Motor neuron (in vitro differentiated cells): ENCODE data around the gene ZBTB5. TPM values are rescaled to one million over a fixed set of nuclear protein-coding genes. Genes with fewer than 3 reads are reported as not detected.
"Not testable (repeated sequence)": the region's sequence is repeated elsewhere in the genome, so short reads cannot be mapped to it uniquely, and the experiment has no call there.

Source experiments
- ATAC-seq, 8 experiments: fragments of 200-7000 bp; cut with Tn5 transposase; replicated peaks in 6 of 8; 2 replicates each; pipeline ENCODE4 v1.8.0; 2021; ENCODE audit warnings: mild to moderate bottlenecking in 8 of 8, moderate library complexity in 8 of 8
- H3K27ac ChIP-seq, 2 donors: fragments of 250-450 bp; sonication (Bioruptor Pico); 2 replicates each; pipeline ENCODE4 v1.9.0; 2021; ENCODE audit warnings: antibody characterized with exemption in 2 of 2, mild to moderate bottlenecking in 2 of 2, moderate library complexity in 1 of 2
- H3K4me1 ChIP-seq, 2 donors: fragments of 250-450 bp; sonication (Bioruptor Pico); replicated peaks in 1 of 2; 2 replicates each; pipeline ENCODE4 v1.6.1; 2021; ENCODE audit warnings: antibody characterized with exemption in 2 of 2, mild to moderate bottlenecking in 2 of 2, moderate library complexity in 1 of 2
- H3K4me3 ChIP-seq, 5 donors: fragments of 250-450 bp; sonication (Bioruptor Pico); 2 replicates each; pipeline ENCODE4 v1.9.0; 2021; ENCODE audit warnings: antibody characterized with exemption in 5 of 5, mild to moderate bottlenecking in 5 of 5, moderate library complexity in 4 of 5
- WGBS, 10 experiments: fragments of 450-650 bp; shearing (Covaris generic); methylation state at CpG; one replicate each; pipeline ENCODE4 v1.0.0; 2022; 5-methylcytosine and 5-hydroxymethylcytosine counted together
- in situ Hi-C, 9 experiments: fragments of 400-800 bp; cut with MboI; loops; one replicate each; pipeline ENCODE4 v1.15.0; 2021; ENCODE audit warnings: low sequenced_read_pairs in 9 of 9, low pct_unique_long_range_greater_than_20kb in 2 of 9; ENCODE audit not compliant: unreplicated experiment in 9 of 9
- total RNA-seq, 8 experiments: library from RNA; unstranded; fragments of 300-600 nt; gene quantifications; 2 replicates each; pipeline versions ENCODE4 v1.2.3 to v1.2.4, GENCODE V29; 2022

The ZBTB5 gene
- 10 to 100 TPM in 7 of 8 experiments, 1 to 10 TPM in 1; 4.6 to 27.0 (median 19.9) TPM for total RNA-seq

- peak; percentile 72 to 85 (median 82) for ATAC-seq
- H3K4me3 ChIP-seq, result peak within 1 kb of the TSS; percentile 83 to 98 (median 92)
- WGBS, 10 experiments, result 0 to 5% (median 0%) methylated on average over 1 to 7 of the region's 52 CpGs; no CpG with 5 or more reads in 5 of the 10 experiments
- in situ Hi-C loops, result no loop called here
- peaks cover 0 to 10% of the 10 kb centered on the region in 2 donors for H3K4me1 ChIP-seq
- H3K27ac ChIP-seq, result peak within 1 kb of the TSS; percentile 95 to 97
Measured at GRCh38 chr9:37465249-37466036, at the start of gene ZBTB5. TSS of gene ZBTB5 (minus strand) at chr9:37465450. CDS start at chr9:37442551, 22,899 bp downstream.

- Histone ChIP-seq H3K4me3 (no peak overlapping the region), H3K27ac (no peak overlapping the region), H3K4me1 (no peaks in the 10 kb centered on the region)
- in situ Hi-C loops, result no loop called here
- ATAC-seq, result no peak
- 73 to 100% (median 92%) methylated on average over 1 to 5 of the region's 7 CpGs; no CpG with 5 or more reads in 2 of the 10 experiments for WGBS, 10 experiments
Measured at GRCh38 chr9:37514999-37515398, 49.7 kb upstream of the ZBTB5 start.

- H3K4me1 ChIP-seq, H3K4me3 ChIP-seq, H3K27ac ChIP-seq, ATAC-seq, in situ Hi-C loops: not testable (repeated sequence)
- 90 to 100% (median 100%) methylated on average over 1 to 9 of the region's 10 CpGs; no CpG with 5 or more reads in 3 of the 10 experiments for WGBS, 10 experiments
Measured at GRCh38 chr9:37514415-37514814, 49.2 kb upstream of the ZBTB5 start.

- no peak overlapping the region for H3K4me3 ChIP-seq
- WGBS, 10 experiments, result 40 to 100% (median 83%) methylated on average over 1 to 2 of the region's 12 CpGs; no CpG with 5 or more reads in 4 of the 10 experiments
- peak in 2 of 8 experiments; percentile 21 to 68 for ATAC-seq
- in situ Hi-C loops, result no loop called here
- no peaks in the 10 kb centered on the region for H3K4me1 ChIP-seq
- H3K27ac ChIP-seq, result no peak overlapping the region
Measured at GRCh38 chr9:37512437-37512836, 47.2 kb upstream of the ZBTB5 start.

GRCh38 chr9:37511016-37512010 is 46.1 kb upstream of the ZBTB5 start:
- Histone ChIP-seq H3K27ac (no peak overlapping the region), H3K4me1 (no peaks in the 10 kb centered on the region), H3K4me3 (no peak overlapping the region)
- in situ Hi-C loops, result no loop called here
- peak in 3 of 8 experiments; percentile 27 to 64 (median 37) for ATAC-seq
- WGBS, 10 experiments, result 75 to 100% (median 88%) methylated on average over 2 to 9 of the region's 15 CpGs; no CpG with 5 or more reads in 5 of the 10 experiments

- in situ Hi-C loops, H3K27ac ChIP-seq, ATAC-seq, H3K4me3 ChIP-seq, H3K4me1 ChIP-seq: not testable (repeated sequence)
- WGBS, 10 experiments, result 83 to 100% (median 90%) methylated on average over 1 to 4 of the region's 5 CpGs; no CpG with 5 or more reads in 5 of the 10 experiments
Measured at GRCh38 chr9:37510053-37510452, 44.8 kb upstream of the ZBTB5 start.

GRCh38 chr9:37509536-37509935 is 44.3 kb upstream of the ZBTB5 start:
- Histone ChIP-seq H3K4me1 (no peaks in the 10 kb centered on the region), H3K27ac (no peak overlapping the region), H3K4me3 (no peak overlapping the region)
- whole genome bisulfite sequencing, 10 experiments, result 67 to 93% (median 86%) methylated on average over 3 to 6 of the region's 7 CpGs; no CpG with 5 or more reads in 7 of the 10 experiments
- in situ Hi-C loops, result no loop called here
- ATAC-seq, result no peak

- no peak overlapping the region for H3K4me3 ChIP-seq
- in situ Hi-C loops, result no loop called here
- WGBS, 10 experiments, result 43 to 100% (median 100%) methylated on average over 1 to 3 of the region's 3 CpGs; no CpG with 5 or more reads in 4 of the 10 experiments
- no peak for ATAC-seq
- no peak overlapping the region for H3K27ac ChIP-seq
- H3K4me1 ChIP-seq, result no peaks in the 10 kb centered on the region
Measured at GRCh38 chr9:37508834-37509206, 43.6 kb upstream of the ZBTB5 start.

GRCh38 chr9:37508135-37508833 is 43.0 kb upstream of the ZBTB5 start:
- in situ Hi-C loops, result no loop called here
- Histone ChIP-seq H3K4me1 (no peaks in the 10 kb centered on the region), H3K4me3 (no peak overlapping the region), H3K27ac (no peak overlapping the region)
- no peak for ATAC-seq
- WGBS, 10 experiments, result 80 to 100% (median 90%) methylated on average over 1 to 3 of the region's 5 CpGs; no CpG with 5 or more reads in 5 of the 10 experiments

GRCh38 chr9:37507566-37508134 is 42.4 kb upstream of the ZBTB5 start:
- no peaks in the 10 kb centered on the region for H3K4me1 ChIP-seq
- H3K4me3 ChIP-seq, result no peak overlapping the region
- 87 to 100% (median 97%) methylated on average over 1 to 7 of the region's 11 CpGs; no CpG with 5 or more reads in 2 of the 10 experiments for WGBS, 10 experiments
- in situ Hi-C loops, result no loop called here
- no peak for ATAC-seq
- no peak overlapping the region for H3K27ac ChIP-seq

- Histone ChIP-seq H3K27ac (no peak overlapping the region), H3K4me1 (no peaks in the 10 kb centered on the region), H3K4me3 (no peak overlapping the region)
- in situ Hi-C loops, result no loop called here
- 80 to 100% (median 92%) methylated on average over 1 to 3 of the region's 5 CpGs; no CpG with 5 or more reads in 1 of the 10 experiments for WGBS, 10 experiments
- ATAC-seq, result peak in 3 of 8 experiments; percentile 43 to 81 (median 55)
Measured at GRCh38 chr9:37504605-37505004, 39.4 kb upstream of the ZBTB5 start.

- in situ Hi-C loops, result no loop called here
- Histone ChIP-seq H3K27ac (no peak overlapping the region), H3K4me1 (no peaks in the 10 kb centered on the region), H3K4me3 (no peak overlapping the region)
- 82 to 100% (median 100%) methylated on average over 1 to 3 of the region's 3 CpGs; no CpG with 5 or more reads in 3 of the 10 experiments for WGBS, 10 experiments
- ATAC-seq, result no peak
Measured at GRCh38 chr9:37503736-37504135, 38.5 kb upstream of the ZBTB5 start.
